ENCODE data around the gene WDR72.
A peak's percentile ranks its signal among the peaks of the same experiment; 100 is the strongest.
"Not testable (repeated sequence)": the region's sequence is repeated elsewhere in the genome, so short reads cannot be mapped to it uniquely, and the experiment has no call there.

Gene WDR72

DNA sequence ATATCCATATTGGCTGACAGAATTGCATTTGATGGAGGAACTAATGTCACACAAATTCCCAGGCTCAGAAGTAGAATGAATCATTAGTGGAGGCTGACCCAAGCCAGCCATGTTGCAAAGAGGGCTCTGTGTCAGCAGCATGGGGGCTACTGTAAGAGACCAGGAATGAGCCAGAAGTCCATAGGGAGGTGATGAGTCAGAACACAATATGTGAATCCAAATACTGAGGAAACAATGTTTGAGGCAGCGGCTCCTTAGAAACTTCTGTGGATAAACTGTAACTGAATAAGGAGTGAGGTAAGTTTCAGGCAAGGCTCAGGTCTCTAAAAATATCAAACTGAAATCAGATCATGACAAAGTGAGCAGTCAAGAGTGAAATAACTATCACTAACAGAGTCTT, 170.7 kb downstream of the WDR72 start:
- DNase-seq: no peak

DNA sequence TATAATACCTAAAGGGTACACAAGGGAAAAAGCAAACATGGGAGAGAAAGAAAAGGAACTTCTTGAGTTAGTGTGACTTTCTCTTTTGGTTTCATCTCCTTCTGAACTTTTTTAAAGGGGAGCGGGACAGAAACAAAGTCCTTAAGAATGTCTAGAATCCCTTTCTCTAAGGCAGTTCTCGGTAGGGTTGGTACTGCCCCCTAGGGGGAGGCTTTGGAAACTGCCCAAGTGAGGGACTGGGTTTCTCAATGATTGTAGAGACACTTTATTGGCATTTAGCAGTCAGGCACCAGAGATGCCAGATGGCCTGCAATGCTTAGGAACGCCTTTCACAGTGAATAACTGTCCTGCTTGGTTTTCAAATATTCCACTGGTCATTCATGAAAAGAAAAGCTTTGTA, 172.7 kb downstream of the WDR72 start:
- DNase-seq: peak; percentile 76

DNA sequence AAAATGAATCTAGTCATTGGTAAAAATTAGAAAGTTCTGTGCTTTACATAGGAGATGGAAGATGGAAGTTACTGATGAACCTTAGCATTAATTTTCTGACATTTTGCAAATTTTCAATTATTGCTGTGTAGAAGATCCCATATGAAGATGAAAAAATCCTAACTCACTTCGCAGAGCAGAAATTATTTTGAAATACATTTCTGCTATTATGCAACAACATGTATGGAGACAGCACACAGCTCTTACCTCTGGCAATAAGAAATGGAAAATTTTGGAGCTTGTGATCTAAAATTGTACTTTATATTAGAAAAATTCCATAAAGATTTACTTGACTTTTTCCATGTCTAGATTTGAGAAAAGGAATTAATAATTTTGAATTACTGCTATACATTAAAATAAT, 177.9 kb downstream of the WDR72 start:
- no peak for DNase-seq

DNA sequence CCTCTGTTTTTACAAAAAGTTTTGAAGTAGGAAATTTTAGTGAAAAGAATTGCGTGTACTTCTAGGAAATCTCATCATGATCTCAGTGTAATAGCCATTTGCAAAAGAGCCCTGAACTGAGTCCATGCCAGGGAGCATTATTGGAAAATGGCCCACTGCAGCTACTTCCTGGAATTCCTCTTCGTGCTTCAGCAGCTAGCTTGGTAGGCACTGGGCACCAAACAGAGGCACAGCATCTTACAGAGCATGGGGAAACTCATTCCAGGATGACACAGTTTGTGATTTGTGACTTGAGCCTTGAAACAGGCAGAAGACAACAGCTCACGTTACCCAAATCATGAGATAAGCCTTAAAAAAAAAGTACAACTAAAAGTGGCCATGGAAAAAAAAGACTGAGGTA, 179.1 kb downstream of the WDR72 start:
- DNase-seq: no peak

DNA sequence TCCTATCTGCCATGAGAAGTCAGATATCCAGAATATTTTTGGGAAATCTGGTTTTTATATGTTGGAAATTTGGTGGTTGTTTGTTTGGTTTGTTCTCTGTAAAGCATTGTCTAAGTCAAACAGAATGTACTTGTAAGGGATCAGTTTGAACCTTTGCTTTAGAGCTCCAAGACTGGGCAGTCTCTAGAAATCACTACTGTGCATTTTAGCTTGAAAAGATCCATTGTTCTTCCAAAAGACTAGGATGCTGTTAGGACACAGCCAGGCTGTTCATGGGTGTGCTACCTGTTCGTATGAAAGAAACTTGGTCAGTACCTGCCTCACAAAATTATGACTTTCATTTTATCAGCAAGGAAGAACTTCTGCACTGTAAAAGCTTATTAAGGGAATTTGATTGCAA, 182.6 kb downstream of the WDR72 start:
- DNase-seq: no peak

DNA sequence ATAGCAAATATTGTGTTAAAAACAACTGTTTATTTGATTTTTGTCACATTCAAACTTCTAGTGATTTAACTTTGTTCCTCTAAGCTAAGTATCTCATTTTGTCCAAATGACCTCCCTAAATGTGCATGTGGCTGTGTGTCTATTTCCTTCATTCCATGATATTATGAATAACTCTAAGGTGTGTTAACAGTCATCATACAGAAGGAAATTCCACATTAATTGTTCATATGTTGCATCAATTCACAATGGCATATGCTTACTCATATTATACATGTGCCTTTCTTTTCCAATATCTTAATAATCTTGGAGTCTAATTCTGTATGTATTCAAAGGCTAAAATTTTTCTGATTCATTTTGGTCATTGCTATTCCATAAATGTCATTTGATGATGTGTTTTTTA, 186.4 kb downstream of the WDR72 start:
- no peak for DNase-seq

DNA sequence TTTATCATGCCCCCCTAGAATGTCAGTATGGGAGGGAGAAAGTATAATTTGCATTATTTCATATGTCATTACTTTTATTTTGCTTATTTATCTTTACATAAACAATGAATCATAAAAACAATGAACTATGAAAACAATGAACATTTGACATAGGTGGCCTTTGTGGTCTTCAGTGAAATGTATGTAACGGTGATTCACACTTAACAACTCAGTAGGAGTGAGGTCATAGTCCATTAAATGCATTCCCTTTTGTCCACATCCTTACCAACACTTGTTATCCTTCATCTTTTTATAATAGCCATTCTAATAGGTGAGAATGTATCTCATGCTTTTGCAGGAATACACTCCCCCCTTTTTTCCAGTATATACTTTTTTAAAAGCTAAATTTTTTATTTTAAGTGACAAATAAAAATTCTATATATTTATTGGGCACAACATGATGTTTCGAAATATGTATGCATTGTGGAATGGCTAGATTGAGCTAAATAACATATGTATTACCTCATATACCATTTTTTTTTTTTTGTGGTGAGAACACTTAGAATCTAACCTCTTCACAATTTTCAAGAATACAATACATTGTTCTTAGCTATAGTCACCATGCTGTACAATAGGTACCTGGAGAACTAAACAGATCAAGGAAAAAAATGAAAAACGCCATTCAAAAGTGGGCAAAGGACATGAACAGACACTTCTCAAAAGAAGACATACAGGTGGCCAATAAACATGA, 189.5 kb downstream of the WDR72 start:
- DNase-seq: no peak

DNA sequence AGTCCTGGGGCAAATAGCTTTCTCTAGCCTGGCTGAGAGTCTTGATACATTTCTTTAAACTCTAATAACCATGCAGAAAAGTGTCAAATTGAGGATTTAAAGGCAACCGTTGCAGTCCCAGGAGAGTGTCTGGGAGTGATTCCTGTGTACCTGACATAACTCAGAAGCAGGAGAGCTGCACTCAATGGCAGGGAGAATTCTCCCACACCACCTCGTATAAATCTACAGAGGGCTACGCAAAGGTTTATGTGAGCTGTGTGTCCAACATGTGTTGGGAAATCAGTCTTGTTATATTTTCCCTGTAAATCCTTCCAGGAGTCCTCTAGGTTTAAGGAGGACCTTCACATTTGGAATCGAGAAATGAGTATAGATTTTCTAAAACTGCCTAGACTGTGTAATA, 192.6 kb downstream of the WDR72 start:
- DNase-seq: no peak

DNA sequence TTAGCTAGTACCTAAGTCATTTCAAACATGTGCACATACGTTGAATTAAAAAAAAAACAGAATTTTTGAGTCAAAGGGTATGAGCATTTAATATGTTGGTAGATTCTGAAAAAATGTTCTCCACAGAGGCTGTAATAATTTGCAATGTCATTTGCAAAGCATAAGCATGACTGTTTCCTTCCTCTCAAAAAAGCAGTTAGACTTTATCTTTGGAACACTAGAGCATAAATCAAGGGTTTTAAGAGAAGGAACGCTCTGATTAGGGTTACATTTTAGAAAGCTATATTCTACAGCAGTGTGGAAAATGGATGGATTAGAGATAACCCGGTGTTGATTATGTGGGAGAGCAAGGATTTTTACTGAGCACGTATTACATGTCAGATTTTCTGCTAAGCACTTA, 193.7 kb downstream of the WDR72 start:
- peak; percentile 75 for DNase-seq

DNA sequence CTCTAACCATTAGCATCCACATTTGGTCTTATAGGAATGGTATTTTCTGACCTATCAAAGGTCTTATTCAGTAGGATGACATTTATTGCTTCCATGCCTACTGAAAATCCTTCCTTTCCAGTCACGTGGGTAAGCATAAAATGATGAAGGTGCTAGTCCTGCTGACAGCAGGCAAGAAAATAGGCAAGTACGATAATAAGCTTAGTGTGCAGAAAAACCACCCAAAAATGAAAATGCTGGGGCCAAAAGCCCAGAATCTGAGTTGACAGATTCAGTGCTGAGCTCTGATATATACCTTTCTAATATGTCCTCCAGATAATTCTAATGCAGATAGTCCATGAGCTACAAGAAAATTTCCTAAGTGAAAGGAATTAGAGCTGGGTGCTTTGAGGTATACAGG, 194.8 kb downstream of the WDR72 start:
- no peak for DNase-seq

DNA sequence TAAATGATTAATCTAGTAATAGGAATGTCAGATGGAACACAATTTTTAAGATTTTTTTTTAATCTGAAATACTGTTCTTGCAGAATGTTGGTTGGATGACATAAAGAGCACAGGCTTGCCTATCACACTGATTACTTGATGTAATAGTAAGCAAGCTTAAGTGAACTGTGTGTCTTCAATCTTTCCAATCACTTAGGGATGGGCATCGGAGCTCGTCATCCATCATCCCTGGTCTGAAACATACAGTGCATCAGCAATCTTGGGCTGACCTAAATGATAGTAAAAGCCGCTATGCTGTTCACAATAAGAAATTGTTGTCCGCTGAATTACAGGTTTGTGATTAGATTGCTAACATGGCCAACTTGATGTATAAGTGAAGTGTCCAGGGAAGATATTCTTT, 195.8 kb downstream of the WDR72 start:
- DNase-seq: no peak

DNA sequence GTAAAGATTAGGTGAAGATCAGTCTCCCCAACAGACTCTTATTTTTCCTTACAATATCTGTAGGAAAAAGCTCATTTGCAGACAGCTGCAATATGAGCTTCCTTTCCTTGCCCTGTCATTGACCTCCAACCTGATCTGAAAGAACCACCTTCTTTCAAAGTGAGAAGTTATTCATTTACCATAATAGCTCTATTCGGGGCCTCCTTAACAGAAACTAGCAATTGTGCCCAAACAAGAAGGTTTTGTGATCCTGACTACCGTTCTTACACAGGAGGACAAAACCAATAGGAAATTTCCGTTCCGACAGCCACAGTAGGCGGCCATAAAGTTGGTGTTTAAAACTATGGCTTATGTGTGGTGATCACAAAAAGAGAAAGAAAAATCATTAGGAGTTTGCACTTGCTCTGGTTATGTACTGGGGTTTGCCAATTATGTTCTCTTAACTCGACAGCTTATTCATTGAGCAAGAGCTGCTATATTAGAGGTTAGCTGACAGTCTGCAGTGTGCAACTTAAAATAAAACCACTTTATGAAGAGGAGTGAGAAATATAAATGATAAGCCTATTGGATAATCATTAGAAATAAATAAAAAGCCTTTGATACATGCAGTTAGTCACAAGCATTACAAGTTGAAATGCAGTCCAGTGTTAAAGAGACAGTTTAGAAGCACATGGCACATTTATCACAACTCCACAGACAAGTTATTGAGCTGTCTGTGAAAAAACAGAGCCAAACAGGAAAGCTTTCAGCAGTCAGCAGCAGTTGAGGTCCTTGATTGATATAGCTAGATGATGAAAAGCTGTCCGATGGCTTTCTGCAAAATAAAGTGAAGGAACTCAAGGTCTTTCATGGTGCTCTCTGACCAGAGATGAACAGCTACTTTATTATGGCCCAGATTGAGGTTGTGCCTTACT, 199.8 kb downstream of the WDR72 start:
- peak; percentile 33 for DNase-seq

DNA sequence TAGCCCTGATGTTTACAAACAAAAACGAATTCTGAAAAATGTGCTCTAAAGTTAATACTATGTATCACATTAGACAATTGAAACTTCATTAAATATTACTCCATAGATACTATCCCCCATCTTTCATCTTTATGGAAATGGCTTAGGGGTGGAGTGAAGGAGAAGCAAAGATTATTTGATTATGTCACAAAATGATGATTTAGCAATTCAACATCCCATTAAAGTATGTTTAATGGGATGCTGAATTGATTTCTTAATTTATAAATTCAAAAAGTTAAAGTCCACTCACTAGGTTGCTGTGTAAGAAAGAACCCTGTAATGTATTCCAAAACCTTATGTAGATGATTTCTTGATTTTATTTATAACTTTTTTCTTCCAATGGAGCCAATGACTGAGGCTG, 201.1 kb downstream of the WDR72 start:
- no peak for DNase-seq

DNA sequence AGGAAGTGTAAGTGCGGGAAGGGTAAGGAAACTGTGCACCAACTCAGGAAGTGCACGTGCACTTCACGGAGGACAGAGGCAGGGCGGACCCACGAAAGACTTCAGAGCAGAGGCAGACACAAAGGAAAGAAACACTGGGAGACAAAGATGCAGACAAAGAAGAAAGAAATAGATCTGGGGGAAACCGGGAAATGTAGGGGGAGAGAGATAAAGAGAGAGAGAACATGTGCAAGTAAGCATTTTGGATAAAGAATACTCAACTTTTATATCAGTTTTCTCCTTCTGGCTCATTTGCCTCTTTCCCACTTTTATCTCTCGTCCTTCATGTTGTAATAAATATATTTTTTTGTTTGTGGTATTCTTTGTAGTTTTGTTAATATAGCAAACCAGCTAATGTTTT, 204.2 kb downstream of the WDR72 start:
- DNase-seq: peak; percentile 66

DNA sequence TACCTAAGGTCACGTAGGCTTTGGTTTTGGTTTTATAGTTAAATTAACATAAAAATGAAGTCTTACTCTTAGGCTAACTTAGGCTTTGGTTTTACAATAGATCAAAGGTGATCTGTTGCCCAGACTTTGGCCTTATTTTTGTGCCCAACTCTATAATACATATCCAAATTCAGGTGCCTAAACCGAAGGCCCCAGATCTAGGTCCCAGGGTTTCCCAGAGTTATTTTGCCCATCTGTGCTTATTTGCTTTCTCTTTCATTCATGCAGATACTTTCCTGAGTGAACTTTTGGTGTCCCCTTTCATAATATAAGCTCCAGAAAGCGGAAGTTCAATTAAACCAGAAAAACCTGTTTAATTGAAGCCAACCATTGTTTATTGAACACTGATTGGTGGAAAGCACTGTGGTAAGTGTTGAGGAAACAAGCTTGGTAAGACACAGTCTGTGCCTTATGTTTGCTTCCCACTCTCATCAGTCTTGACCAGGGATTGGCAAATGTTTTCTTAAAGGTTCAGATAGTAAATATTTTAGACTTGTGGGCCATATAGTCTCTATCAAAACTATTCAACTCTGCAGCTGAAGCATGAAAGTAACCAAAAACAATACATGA, 209.7 kb downstream of the WDR72 start:
- DNase-seq: no peak

DNA sequence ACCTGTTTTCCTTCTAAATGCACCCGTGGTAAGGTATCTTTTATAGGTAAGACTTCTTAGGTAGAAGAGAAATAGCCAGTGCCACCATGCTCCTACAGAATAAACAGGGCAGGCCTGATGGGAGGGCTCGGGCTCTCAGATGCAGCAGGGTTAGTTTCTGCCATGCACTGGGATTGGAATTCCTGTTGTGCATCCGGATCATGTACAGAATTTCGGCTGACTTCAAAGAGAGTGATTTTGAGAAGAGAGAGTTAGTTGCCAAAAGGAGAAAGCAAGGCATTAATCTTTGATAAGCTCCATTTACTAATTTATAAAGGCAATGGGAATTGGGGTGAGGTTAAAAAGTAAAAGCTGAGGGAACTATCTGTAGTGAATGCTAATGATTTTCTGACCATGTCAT, 211.2 kb downstream of the WDR72 start:
- DNase-seq: no peak

DNA sequence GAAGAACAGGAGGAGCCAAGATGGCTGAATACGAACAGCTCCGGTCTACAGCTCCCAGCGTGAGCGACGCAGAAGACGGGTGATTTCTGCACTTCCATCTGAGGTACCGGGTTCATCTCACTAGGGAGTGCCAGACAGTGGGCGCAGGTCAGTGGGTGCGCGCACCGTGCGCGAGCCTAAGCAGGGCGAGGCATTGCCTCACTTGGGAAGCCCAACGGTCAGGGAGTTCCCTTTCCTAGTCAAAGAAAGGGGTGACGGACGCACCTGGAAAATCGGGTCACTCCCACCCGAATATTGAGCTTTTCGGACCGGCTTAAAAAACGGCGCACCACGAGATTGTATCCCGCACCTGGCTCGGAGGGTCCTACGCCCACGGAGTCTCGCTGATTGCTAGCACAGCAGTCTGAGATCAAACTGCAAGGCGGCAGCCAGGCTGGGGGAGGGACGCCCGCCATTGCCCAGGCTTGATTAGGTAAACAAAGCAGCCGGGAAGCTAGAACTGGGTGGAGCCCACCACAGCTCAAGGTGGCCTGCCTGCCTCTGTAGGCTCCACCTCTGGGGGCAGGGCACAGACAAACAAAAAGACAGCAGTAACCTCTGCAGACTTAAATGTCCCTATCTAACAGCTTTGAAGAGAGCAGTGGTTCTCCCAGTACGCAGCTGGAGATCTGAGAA, 218.7 kb downstream of the WDR72 start:
- not testable (repeated sequence) for DNase-seq

DNA sequence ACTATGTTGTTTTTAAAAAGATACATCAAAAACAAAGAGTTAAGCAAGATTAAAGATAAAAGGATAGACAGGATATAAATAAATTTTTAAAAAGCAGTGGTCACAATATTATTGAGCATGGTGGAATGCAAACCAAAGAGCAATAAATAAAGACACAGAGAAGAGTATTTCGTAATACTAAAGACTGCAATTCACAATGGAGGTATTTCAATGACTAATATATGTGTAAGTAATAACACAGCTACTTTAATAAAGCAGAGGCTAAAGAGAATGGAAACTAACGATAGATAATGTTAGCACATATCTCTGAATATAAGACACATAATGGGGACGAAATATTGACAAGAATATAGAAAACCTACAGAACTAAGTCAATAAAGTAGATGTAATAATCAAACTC, 219.6 kb downstream of the WDR72 start:
- DNase-seq: no peak

DNA sequence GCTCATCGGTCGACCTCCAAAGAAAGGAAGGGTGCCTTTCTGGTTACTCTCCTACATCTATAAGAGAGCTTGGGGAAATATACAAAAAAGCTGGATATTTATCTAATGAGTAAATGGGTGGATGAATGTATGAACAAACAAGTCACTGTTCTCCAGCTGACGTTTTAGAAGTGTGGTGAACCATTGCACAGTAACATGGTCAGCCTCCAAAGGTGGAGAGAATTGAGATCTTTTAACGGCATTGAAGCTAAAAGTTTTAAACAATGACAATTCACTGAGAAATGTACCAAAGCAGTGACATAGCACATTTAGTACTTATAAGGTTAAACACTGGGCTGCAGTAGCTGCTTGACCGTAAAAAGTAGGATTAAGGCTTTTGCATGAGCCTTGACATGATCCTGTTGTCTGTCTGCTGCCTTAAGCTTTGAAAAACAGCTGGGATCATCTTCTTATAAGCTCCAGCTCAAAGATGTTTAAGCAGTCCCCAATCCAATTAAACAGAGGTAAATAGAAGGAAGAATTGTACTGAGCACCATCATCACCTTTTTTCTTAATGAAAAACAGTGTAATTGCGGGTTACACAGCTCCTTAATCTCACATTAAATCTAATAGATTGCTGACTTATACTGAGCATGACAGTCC, 222.9 kb downstream of the WDR72 start:
- DNase-seq: no peak

DNA sequence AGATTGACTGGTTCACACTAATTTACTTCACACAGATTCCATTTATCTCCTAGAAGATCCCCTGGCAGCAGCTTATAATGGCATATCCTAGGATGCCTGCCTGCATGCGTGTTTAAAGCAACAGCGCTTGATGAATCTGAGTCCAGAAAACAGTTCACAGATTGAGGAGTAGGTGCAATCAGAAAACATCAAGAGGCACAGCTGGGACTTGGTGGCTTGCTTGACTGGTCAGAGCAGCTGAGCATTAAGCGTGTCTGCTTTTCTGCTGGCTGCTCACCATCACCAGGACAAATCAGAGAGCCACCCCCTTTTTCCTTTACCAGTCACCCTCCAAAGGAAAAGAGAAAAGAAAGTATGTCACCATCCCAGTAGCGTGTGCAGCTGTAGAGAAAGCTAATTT, 223.6 kb downstream of the WDR72 start:
- no peak for DNase-seq

DNA sequence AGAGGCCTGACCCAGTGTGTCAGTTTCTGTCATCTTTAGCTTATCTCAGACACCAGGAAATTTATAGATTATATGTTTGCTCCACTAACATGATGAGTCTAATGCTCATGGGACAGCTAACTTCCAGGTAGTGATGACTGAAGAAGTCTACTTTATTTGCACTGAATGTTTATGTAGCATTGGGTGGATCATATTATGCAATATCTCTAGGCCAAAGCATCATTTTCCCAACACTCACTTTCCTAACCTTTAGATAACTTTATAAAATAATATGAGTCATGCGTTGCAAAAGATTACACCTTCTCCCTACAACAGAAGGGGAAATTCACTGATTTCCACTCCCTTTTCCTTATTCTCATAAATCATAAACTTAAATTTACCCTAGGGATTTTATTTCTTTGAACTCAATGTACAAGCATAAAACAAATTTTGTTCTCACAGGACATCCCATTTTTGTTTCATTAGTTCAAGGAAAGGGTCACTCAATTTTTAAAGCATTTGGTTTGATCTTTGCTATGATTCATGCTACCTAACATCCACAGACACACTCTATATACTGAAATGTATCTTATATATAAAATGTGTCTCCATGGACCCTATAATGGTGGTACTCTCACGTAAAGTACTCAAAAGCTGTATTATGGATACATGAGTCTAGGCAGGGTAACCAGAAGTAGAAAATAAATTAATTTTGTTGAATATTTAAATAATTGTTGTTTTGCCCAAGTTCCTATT, 225.2 kb downstream of the WDR72 start:
- no peak for DNase-seq

DNA sequence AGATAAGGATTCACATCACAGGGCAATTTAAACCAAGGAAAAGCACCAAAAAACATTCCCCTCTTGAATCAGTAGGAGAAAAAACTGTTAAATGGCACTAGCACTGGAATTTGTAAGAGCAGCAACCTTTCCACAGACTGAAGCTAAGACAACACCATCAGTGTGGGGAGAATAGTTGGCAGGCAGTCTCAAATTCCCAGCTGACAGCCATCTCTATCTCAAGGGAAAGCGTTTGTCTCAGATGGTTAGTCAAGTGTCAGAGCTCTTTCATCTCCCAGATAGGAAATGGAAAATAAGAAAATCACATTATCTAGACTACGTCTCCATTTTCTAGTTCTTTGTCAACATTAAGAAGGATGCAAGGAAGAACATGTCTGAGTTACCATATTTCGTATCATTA, 228.7 kb downstream of the WDR72 start:
- DNase-seq: no peak
